Endothelial cell (in vitro differentiated cells): Measurements from ENCODE around the gene AHCYL1. TPM values are rescaled to one million over a fixed set of nuclear protein-coding genes. Genes with fewer than 3 reads are reported as not detected.

Experiments used
- DNase-seq: peaks from one replicate; pipeline ENCODE4 v3.0.0; 2021; ENCODE audit warnings: low spot score
- H3K27ac Mint-ChIP-seq: one replicate; pipeline ENCODE4 v1.8.0; 2021; ENCODE audit warnings: mixed read lengths, inconsistent platforms; ENCODE audit not compliant: unreplicated experiment
- H3K27me3 Mint-ChIP-seq: one replicate; pipeline ENCODE4 v1.8.0; 2021; ENCODE audit warnings: mild to moderate bottlenecking, moderate library complexity, mixed read lengths, inconsistent platforms; ENCODE audit not compliant: unreplicated experiment
- H3K36me3 Mint-ChIP-seq: one replicate; pipeline ENCODE4 v1.8.0; 2021; ENCODE audit warnings: mild to moderate bottlenecking, low read depth, mixed read lengths, inconsistent platforms; ENCODE audit not compliant: unreplicated experiment
- H3K4me1 Mint-ChIP-seq: one replicate; pipeline ENCODE4 v1.8.0; 2021; ENCODE audit warnings: mild to moderate bottlenecking, mixed read lengths, inconsistent platforms; ENCODE audit not compliant: unreplicated experiment
- H3K4me3 Mint-ChIP-seq: one replicate; pipeline ENCODE4 v1.8.0; 2021; ENCODE audit warnings: mild to moderate bottlenecking, mixed read lengths, inconsistent platforms; ENCODE audit not compliant: unreplicated experiment
- H3K9me3 Mint-ChIP-seq: one replicate; pipeline ENCODE4 v1.8.0; 2021; ENCODE audit warnings: mixed read lengths, inconsistent platforms; ENCODE audit not compliant: unreplicated experiment
- CTCF ChIP-seq: fragments of 200-600 bp; sonication (generic); IDR thresholded peaks from one replicate; pipeline ENCODE4 v1.5.0; 2021; ENCODE audit warnings: antibody characterized with exemption; ENCODE audit not compliant: unreplicated experiment
- total RNA-seq: library from RNA; stranded (reverse); fragmentation: NEBNext Ultra II Directional; extraction: Animal tissue kit (Norgen Biotek cat#: 25700); gene quantifications from one replicate; pipeline ENCODE4 v1.2.1, GENCODE V29; 2021; ENCODE audit not compliant: unreplicated experiment

The AHCYL1 gene
- total RNA-seq, 1 donor from 2014 or later = 63.7 TPM

- H3K36me3 Mint-ChIP-seq = peaks cover 11% of the 10 kb centered on the region
- H3K27me3 Mint-ChIP-seq = peaks cover 4% of the 10 kb centered on the region
- DNase-seq = no peak
- H3K4me3 Mint-ChIP-seq = peak overlapping the region; percentile 96
- H3K9me3 Mint-ChIP-seq = no peaks in the 10 kb centered on the region
- TF ChIP-seq CTCF = no peak
- peaks cover 16% of the 10 kb centered on the region for H3K4me1 Mint-ChIP-seq
- peak overlapping the region; percentile 99 for H3K27ac Mint-ChIP-seq
Observed at GRCh38 chr1:110034040-110034450, 49.5 kb downstream of the AHCYL1 start.

GRCh38 chr1:110034451-110035235 is 50.1 kb downstream of the AHCYL1 start, which contains the start of gene STRIP1:
STRIP1 (plus strand) TSS chr1:110034624; CDS start chr1:110034638, 14 bp downstream.
- TF ChIP-seq CTCF = no peak
- peaks cover 15% of the 10 kb centered on the region for H3K36me3 Mint-ChIP-seq
- H3K27ac Mint-ChIP-seq = peak within 1 kb of the TSS; percentile 99
- H3K9me3 Mint-ChIP-seq = no peaks in the 10 kb centered on the region
- H3K27me3 Mint-ChIP-seq = peaks cover 4% of the 10 kb centered on the region
- peak; percentile 88 for DNase-seq
- H3K4me1 Mint-ChIP-seq = peaks cover 16% of the 10 kb centered on the region
- peak within 1 kb of the TSS; percentile 96 for H3K4me3 Mint-ChIP-seq

- Mint-ChIP-seq H3K4me3 (peak overlapping the region; percentile 96), H3K27me3 (peaks cover 4% of the 10 kb centered on the region), H3K9me3 (no peaks in the 10 kb centered on the region), H3K27ac (peak overlapping the region; percentile 76), H3K36me3 (peaks cover 15% of the 10 kb centered on the region), H3K4me1 (peaks cover 16% of the 10 kb centered on the region)
- DNase-seq = no peak
- TF ChIP-seq CTCF = no peak
Observed at GRCh38 chr1:110035236-110035752, 50.7 kb downstream of the AHCYL1 start.

GRCh38 chr1:110038271-110038670 is 53.7 kb downstream of the AHCYL1 start:
- Mint-ChIP-seq H3K27ac (no peak overlapping the region), H3K36me3 (peaks cover 34% of the 10 kb centered on the region), H3K4me3 (peak overlapping the region; percentile 42), H3K9me3 (no peaks in the 10 kb centered on the region), H3K27me3 (peaks cover 4% of the 10 kb centered on the region), H3K4me1 (peaks cover 16% of the 10 kb centered on the region)
- DNase-seq = no peak
- no peak for TF ChIP-seq CTCF

GRCh38 chr1:110039641-110040040 is 55.1 kb downstream of the AHCYL1 start:
- H3K9me3 Mint-ChIP-seq = no peaks in the 10 kb centered on the region
- no peak overlapping the region for H3K4me3 Mint-ChIP-seq
- no peak for DNase-seq
- H3K4me1 Mint-ChIP-seq = peaks cover 7% of the 10 kb centered on the region
- TF ChIP-seq CTCF = no peak
- H3K36me3 Mint-ChIP-seq = peaks cover 34% of the 10 kb centered on the region
- no peaks in the 10 kb centered on the region for H3K27me3 Mint-ChIP-seq
- H3K27ac Mint-ChIP-seq = no peak overlapping the region
